ENCODE data around the gene ARF4. TPM values are rescaled to one million over a fixed set of nuclear protein-coding genes. Genes with fewer than 3 reads are reported as not detected.

The ARF4 gene
- total RNA-seq, 4 donors from 2014 or later, result 52.5 to 166 (median 108) TPM

- no peaks in the 10 kb centered on the region for H3K27me3 ChIP-seq
- TF ChIP-seq CTCF (IDR thresholded peaks at IDR 0.05), result no peak
- peak in 1 of 2 donors; percentile 56 for TF ChIP-seq POLR2A (IDR thresholded peaks at IDR 0.05)
- DNase-seq, result peak; percentile 80 to 84
- H3K27ac ChIP-seq, result peak within 1 kb of the TSS; percentile 80
- H3K9me3 ChIP-seq, result no peaks in the 10 kb centered on the region
- H3K36me3 ChIP-seq, result no peaks in the 10 kb centered on the region
- peaks cover 7 to 12% of the 10 kb centered on the region in 2 donors for H3K4me1 ChIP-seq
- intact Hi-C loops (cut with DNase I; ENCODE audit: low total_unique reads), result no loop called here
- H3K4me3 ChIP-seq, result peak within 1 kb of the TSS; percentile 75 to 94
Measured at GRCh38 chr3:57555738-57556458, 41.2 kb downstream of the ARF4 start, which contains the start of gene PDE12. Gene PDE12, plus strand, starts transcription at chr3:57556274. Its CDS starts 106 bp downstream, at chr3:57556380.

- TF ChIP-seq CTCF (IDR thresholded peaks at IDR 0.05), result no peak
- TF ChIP-seq POLR2A (IDR thresholded peaks at IDR 0.05), result no peak
- Histone ChIP-seq H3K27me3 (no peaks in the 10 kb centered on the region), H3K4me1 (peaks cover 7 to 12% of the 10 kb centered on the region in 2 donors), H3K4me3 (peak overlapping the region; percentile 75 to 94), H3K36me3 (no peaks in the 10 kb centered on the region), H3K9me3 (no peaks in the 10 kb centered on the region), H3K27ac (peak overlapping the region; percentile 80)
- intact Hi-C loops (cut with DNase I; ENCODE audit: low total_unique reads), result no loop called here
- no peak for DNase-seq
Measured at GRCh38 chr3:57555306-57555705, 41.8 kb downstream of the ARF4 start.

- no peaks in the 10 kb centered on the region for H3K4me1 ChIP-seq
- no peaks in the 10 kb centered on the region for H3K9me3 ChIP-seq
- H3K27me3 ChIP-seq, result no peaks in the 10 kb centered on the region
- H3K27ac ChIP-seq, result no peak overlapping the region
- DNase-seq, result no peak
- TF ChIP-seq CTCF (IDR thresholded peaks at IDR 0.05), result no peak
- no peak for TF ChIP-seq POLR2A (IDR thresholded peaks at IDR 0.05)
- intact Hi-C loops (cut with DNase I; ENCODE audit: low total_unique reads), result no loop called here
- no peak overlapping the region for H3K4me3 ChIP-seq
- no peaks in the 10 kb centered on the region for H3K36me3 ChIP-seq
Measured at GRCh38 chr3:57546616-57547015, 50.5 kb downstream of the ARF4 start.

- TF ChIP-seq POLR2A (IDR thresholded peaks at IDR 0.05) (no peak), CTCF (IDR thresholded peaks at IDR 0.05) (no peak)
- no peaks in the 10 kb centered on the region for H3K27me3 ChIP-seq
- no peak overlapping the region for H3K27ac ChIP-seq
- no peaks in the 10 kb centered on the region for H3K4me1 ChIP-seq
- DNase-seq, result no peak
- intact Hi-C loops (cut with DNase I; ENCODE audit: low total_unique reads), result no loop called here
- no peaks in the 10 kb centered on the region for H3K36me3 ChIP-seq
- H3K4me3 ChIP-seq, result no peak overlapping the region
- no peaks in the 10 kb centered on the region for H3K9me3 ChIP-seq
Measured at GRCh38 chr3:57545636-57546268, 51.4 kb downstream of the ARF4 start.

Data from uterus (tissue), 4 donors.